Activated CD4-positive, alpha-beta T cell treated with anti-CD3 and anti-CD28 coated beads, Interleukin-2, amount 10 ng/mL, durations not matched to agents 24 days and 14 days (primary cell): ENCODE data around the gene CDH4. TPM values are rescaled to one million over a fixed set of nuclear protein-coding genes. Genes with fewer than 3 reads are reported as not detected.
A peak's percentile ranks its signal among the peaks of the same experiment; 100 is the strongest.
"Not testable (repeated sequence)": the region's sequence is repeated elsewhere in the genome, so short reads cannot be mapped to it uniquely, and the experiment has no call there.

Source experiments
- DNase-seq: peaks from one replicate; pipeline ENCODE4 v3.0.0; 2022
- H3K27ac Mint-ChIP-seq: one replicate; pipeline ENCODE4 v1.8.0; 2022; ENCODE audit warnings: mild to moderate bottlenecking, mixed read lengths
- H3K27me3 Mint-ChIP-seq: one replicate; pipeline ENCODE4 v1.8.0; 2022; ENCODE audit warnings: mixed read lengths
- H3K36me3 Mint-ChIP-seq: one replicate; pipeline ENCODE4 v1.8.0; 2022; ENCODE audit warnings: low read depth, mild to moderate bottlenecking, mixed read lengths
- H3K4me1 Mint-ChIP-seq: one replicate; pipeline ENCODE4 v1.8.0; 2021; ENCODE audit warnings: mixed read lengths
- H3K4me3 Mint-ChIP-seq: one replicate; pipeline ENCODE4 v1.8.0; 2022; ENCODE audit warnings: mild to moderate bottlenecking, moderate library complexity, mixed read lengths
- H3K9me3 Mint-ChIP-seq: one replicate; pipeline ENCODE4 v1.8.0; 2021; ENCODE audit warnings: mixed read lengths
- intact Hi-C: fragments of 100-400 bp; cut with micrococcal nuclease; formaldehyde crosslinking; loops from one replicate; pipeline ENCODE4 v1.15.1; 2023
- total RNA-seq: library from RNA; stranded (reverse); gene quantifications from 2 replicates; pipeline ENCODE4 v1.2.3, GENCODE V29; 2022

CDH4 gene
- total RNA-seq, 1 donor from 2014 or later, result not detected

- H3K4me3 Mint-ChIP-seq, result no peak overlapping the region
- DNase-seq, result no peak
- H3K4me1 Mint-ChIP-seq, result no peaks in the 10 kb centered on the region
- H3K27me3 Mint-ChIP-seq, result peaks cover under 1% of the 10 kb centered on the region
- H3K27ac Mint-ChIP-seq, result no peak overlapping the region
- H3K36me3 Mint-ChIP-seq, result no peaks in the 10 kb centered on the region
- intact Hi-C loops, result no loop called here
- H3K9me3 Mint-ChIP-seq, result no peaks in the 10 kb centered on the region
Measured at GRCh38 chr20:61260905-61261304, 8.8 kb downstream of the CDH4 start.

DNA sequence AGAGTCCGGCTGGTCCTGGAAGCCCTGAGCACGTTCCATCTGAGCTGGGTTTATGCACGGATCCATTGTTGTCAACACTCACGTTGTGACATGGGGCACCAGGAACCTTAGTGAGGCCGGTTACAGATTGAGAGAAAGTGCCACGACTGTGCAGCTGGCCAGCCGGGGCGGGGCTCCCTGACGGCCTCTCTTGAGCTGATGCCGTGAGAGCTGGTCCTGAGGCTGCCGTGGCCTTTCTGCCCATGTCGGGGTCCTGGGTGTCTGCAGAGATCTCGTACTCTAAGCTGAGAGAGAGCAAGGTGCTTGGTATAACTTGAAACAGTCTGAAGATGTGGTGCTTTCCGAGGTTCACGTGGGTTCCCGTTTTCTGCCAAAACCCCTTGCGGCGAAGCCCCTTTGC is 10.0 kb downstream of the CDH4 start:
- no peak for DNase-seq
- H3K4me3 Mint-ChIP-seq, result no peak overlapping the region
- intact Hi-C loops, result no loop called here
- no peaks in the 10 kb centered on the region for H3K27me3 Mint-ChIP-seq
- no peaks in the 10 kb centered on the region for H3K4me1 Mint-ChIP-seq
- H3K36me3 Mint-ChIP-seq, result no peaks in the 10 kb centered on the region
- no peaks in the 10 kb centered on the region for H3K9me3 Mint-ChIP-seq
- H3K27ac Mint-ChIP-seq, result no peak overlapping the region

DNA sequence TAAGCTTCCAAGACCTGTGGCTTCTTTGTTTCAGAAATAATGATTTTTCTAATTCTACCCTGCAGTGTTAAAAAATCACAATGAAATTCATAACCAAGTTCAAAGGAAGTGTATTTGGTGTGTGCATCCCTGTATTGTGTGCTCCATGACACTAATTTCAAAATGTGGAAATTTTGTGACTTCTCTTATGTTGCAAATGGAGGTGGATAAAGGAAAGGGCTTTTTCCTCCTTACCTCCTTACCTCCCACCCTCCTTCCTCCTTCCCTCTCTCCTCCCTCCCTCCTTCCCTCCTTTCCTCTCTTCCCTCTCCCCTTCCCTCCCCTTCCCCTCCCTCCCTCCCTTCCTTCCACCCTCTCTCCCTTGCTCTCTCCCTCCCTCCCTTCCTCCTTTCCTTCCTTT is 10.5 kb downstream of the CDH4 start:
- Mint-ChIP-seq H3K4me1 (no peaks in the 10 kb centered on the region), H3K9me3 (no peaks in the 10 kb centered on the region), H3K4me3 (no peak overlapping the region), H3K36me3 (no peaks in the 10 kb centered on the region), H3K27ac (no peak overlapping the region), H3K27me3 (no peaks in the 10 kb centered on the region)
- DNase-seq, result no peak
- intact Hi-C loops, result no loop called here

GRCh38 chr20:61263084-61263695 is 11.1 kb downstream of the CDH4 start:
- intact Hi-C loops, result no loop called here
- H3K27me3 Mint-ChIP-seq, result no peaks in the 10 kb centered on the region
- DNase-seq, result peak; percentile 81
- no peaks in the 10 kb centered on the region for H3K9me3 Mint-ChIP-seq
- H3K4me1 Mint-ChIP-seq, result no peaks in the 10 kb centered on the region
- H3K4me3 Mint-ChIP-seq, result no peak overlapping the region
- H3K36me3 Mint-ChIP-seq, result no peaks in the 10 kb centered on the region
- H3K27ac Mint-ChIP-seq, result no peak overlapping the region

- no peak overlapping the region for H3K4me3 Mint-ChIP-seq
- H3K36me3 Mint-ChIP-seq, result no peaks in the 10 kb centered on the region
- no peaks in the 10 kb centered on the region for H3K4me1 Mint-ChIP-seq
- no peaks in the 10 kb centered on the region for H3K9me3 Mint-ChIP-seq
- H3K27me3 Mint-ChIP-seq, result no peaks in the 10 kb centered on the region
- DNase-seq, result no peak
- intact Hi-C loops, result no loop called here
- no peak overlapping the region for H3K27ac Mint-ChIP-seq
Measured at GRCh38 chr20:61263938-61264337, 11.9 kb downstream of the CDH4 start.

GRCh38 chr20:61267241-61267640 is 15.2 kb downstream of the CDH4 start:
- Mint-ChIP-seq H3K9me3 (no peaks in the 10 kb centered on the region), H3K4me1 (no peaks in the 10 kb centered on the region), H3K4me3 (no peak overlapping the region), H3K36me3 (no peaks in the 10 kb centered on the region), H3K27ac (no peak overlapping the region), H3K27me3 (no peaks in the 10 kb centered on the region)
- DNase-seq, result no peak
- intact Hi-C loops, result no loop called here

- intact Hi-C loops, result no loop called here
- Mint-ChIP-seq H3K27ac (no peak overlapping the region), H3K4me1 (no peaks in the 10 kb centered on the region), H3K9me3 (no peaks in the 10 kb centered on the region), H3K27me3 (no peaks in the 10 kb centered on the region), H3K36me3 (no peaks in the 10 kb centered on the region), H3K4me3 (no peak overlapping the region)
- no peak for DNase-seq
Measured at GRCh38 chr20:61268024-61268423, 16.0 kb downstream of the CDH4 start.

GRCh38 chr20:61271312-61272231 is 19.5 kb downstream of the CDH4 start:
- H3K36me3 Mint-ChIP-seq, result no peaks in the 10 kb centered on the region
- no peak overlapping the region for H3K27ac Mint-ChIP-seq
- H3K27me3 Mint-ChIP-seq, result no peaks in the 10 kb centered on the region
- H3K4me3 Mint-ChIP-seq, result no peak overlapping the region
- H3K4me1 Mint-ChIP-seq, result no peaks in the 10 kb centered on the region
- DNase-seq, result no peak
- peaks cover 6% of the 10 kb centered on the region for H3K9me3 Mint-ChIP-seq
- intact Hi-C loops, result no loop called here

- H3K27ac Mint-ChIP-seq, intact Hi-C loops, H3K4me3 Mint-ChIP-seq, DNase-seq, H3K36me3 Mint-ChIP-seq, H3K4me1 Mint-ChIP-seq, H3K27me3 Mint-ChIP-seq, H3K9me3 Mint-ChIP-seq: not testable (repeated sequence)
Measured at GRCh38 chr20:61273024-61273423, 21.0 kb downstream of the CDH4 start.

GRCh38 chr20:61273666-61274065 is 21.6 kb downstream of the CDH4 start:
- H3K27me3 Mint-ChIP-seq, H3K36me3 Mint-ChIP-seq, intact Hi-C loops, H3K27ac Mint-ChIP-seq, H3K9me3 Mint-ChIP-seq, DNase-seq, H3K4me1 Mint-ChIP-seq, H3K4me3 Mint-ChIP-seq: not testable (repeated sequence)

DNA sequence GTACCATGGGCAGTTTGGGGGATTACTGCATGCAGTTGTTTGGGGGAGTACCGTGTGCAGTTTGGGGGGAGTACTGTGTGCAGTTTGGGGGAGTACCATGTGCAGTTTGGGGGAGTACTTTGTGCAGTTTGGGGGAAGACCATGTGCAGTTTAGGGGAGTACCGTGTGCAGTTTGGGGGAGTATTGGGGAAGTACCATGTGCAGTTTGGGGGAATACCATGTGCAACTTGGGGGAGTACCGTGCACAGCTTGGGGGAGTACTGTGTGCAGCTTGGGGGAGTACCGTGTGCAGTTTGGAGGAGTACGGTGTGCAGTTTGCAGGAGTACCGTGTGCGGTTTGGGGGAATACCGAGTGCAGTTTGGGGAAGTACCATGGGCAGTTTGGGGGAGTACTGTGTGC is 22.3 kb downstream of the CDH4 start:
- intact Hi-C loops, result no loop called here
- H3K36me3 Mint-ChIP-seq, result no peaks in the 10 kb centered on the region
- no peaks in the 10 kb centered on the region for H3K4me1 Mint-ChIP-seq
- no peak overlapping the region for H3K4me3 Mint-ChIP-seq
- DNase-seq, result no peak
- peaks cover 6% of the 10 kb centered on the region for H3K9me3 Mint-ChIP-seq
- no peak overlapping the region for H3K27ac Mint-ChIP-seq
- no peaks in the 10 kb centered on the region for H3K27me3 Mint-ChIP-seq

- Mint-ChIP-seq H3K4me1 (no peaks in the 10 kb centered on the region), H3K9me3 (peaks cover 9% of the 10 kb centered on the region), H3K36me3 (no peaks in the 10 kb centered on the region), H3K27me3 (no peaks in the 10 kb centered on the region), H3K4me3 (no peak overlapping the region), H3K27ac (no peak overlapping the region)
- DNase-seq, result no peak
- intact Hi-C loops, result no loop called here
Measured at GRCh38 chr20:61278296-61278695, 26.2 kb downstream of the CDH4 start.

DNA sequence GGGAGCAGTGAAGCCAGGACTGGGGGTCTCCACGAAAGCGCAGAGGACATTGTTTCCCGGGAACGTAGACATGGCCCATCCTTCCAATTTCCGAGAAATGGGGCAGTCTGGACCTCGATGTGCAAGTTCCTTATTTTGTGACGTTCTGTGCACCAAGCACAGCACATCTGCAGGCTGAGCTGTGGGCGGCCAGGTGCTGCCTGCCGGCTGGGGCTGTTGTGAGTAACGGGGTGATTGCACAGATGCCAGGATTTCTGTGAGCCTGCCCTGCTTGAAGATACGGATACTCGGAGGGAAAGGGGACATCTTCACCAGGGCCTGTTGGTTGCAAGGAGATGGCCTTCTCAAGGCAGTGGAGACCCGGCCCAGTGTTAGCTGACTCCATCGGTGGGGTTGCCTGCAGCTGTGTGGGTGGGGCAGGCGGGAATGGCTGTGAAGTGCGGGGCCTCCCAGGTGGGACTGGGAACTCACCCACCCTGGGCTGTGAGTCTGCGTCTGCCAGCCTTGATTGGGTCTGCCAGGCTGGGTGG is 27.6 kb downstream of the CDH4 start:
- intact Hi-C loops, result no loop called here
- Mint-ChIP-seq H3K27me3 (no peaks in the 10 kb centered on the region), H3K9me3 (peaks cover 2% of the 10 kb centered on the region), H3K4me3 (no peak overlapping the region), H3K36me3 (no peaks in the 10 kb centered on the region), H3K27ac (no peak overlapping the region), H3K4me1 (no peaks in the 10 kb centered on the region)
- DNase-seq, result no peak

DNA sequence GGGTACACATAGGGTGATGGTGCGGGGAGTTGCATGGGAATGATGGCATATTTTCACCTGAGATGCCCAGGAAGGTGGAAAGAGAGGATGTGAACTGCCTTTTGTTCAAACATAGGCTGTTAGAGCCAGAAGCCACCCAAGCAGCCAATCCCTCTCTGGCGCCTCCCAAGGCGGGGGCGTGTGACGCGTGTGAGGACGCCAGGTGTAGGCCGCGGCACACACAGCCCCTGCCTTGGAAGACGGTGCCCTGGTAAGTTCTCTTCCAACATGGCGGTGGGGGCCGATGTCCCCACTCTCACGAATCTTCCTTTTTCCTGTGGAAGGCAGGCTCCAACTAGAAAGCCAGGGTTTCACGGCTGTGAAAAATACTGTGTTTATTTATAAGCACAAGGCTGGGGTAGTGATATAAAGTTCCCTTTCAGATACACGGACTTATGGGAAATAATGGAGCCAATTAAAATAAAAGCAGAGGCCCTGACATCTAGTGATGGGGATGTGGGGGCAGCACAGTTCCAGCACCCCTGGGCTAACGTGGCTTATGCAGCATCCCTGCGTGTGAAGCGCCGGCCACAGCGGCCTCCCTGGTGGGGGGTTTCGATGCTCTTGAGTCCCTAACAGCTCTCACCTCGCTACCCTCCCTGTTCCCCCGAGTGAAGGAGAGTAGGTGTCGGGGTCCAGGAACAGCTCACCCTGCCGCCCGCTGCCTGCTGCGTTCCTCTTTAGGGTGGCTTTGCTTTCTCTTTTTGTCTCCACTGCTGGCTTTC is 28.3 kb downstream of the CDH4 start:
- intact Hi-C loops, result no loop called here
- DNase-seq, result no peak

More for the DNA sequence above, 28.3 kb downstream of the CDH4 start:
- Mint-ChIP-seq H3K36me3 (no peaks in the 10 kb centered on the region), H3K27ac (no peak overlapping the region), H3K27me3 (no peaks in the 10 kb centered on the region), H3K4me1 (no peaks in the 10 kb centered on the region), H3K9me3 (peaks cover 2% of the 10 kb centered on the region), H3K4me3 (no peak overlapping the region)
